ENCODE results near the gene MRPL17.

DNA sequence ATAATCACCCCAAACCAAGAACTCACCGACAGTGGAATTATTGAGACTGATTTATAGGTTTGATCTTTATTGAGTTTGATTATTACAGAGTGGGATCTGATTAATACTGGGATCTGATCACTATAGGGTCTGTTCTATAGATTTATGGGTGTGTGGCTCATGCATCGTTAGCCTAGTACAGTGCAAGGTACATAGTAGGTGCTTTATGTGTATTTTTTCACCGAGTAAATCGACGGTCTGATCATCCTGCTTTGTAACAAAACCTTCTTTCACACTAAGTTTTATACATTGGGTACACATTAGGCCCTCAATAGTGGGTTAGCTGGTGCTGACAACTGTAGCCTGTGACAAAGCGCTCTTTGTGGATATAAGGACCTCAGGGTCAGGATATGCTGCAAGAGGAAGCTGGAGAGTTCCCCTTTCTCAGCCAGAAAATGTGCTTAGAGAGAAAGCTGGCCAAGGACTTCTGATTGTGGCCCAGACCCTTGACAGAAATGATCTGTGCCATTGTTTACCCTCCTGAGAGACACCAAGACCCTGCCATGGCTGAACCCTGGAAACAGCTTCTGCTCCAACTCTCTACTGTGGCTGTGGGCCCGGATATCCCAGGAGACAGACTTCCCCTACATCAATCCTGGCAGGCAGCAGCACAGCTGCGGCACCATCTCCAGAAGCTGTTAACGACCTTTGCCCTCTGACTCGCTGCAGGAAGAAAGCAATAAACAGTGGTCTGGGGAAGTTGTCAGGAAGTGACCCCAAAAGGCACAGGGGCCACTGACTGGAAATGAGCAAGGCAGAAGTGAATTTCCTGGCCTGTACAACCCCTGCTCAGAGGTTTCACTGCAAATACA is 47.8 kb downstream of the MRPL17 start:
- TF ChIP-seq, protein P1, sequence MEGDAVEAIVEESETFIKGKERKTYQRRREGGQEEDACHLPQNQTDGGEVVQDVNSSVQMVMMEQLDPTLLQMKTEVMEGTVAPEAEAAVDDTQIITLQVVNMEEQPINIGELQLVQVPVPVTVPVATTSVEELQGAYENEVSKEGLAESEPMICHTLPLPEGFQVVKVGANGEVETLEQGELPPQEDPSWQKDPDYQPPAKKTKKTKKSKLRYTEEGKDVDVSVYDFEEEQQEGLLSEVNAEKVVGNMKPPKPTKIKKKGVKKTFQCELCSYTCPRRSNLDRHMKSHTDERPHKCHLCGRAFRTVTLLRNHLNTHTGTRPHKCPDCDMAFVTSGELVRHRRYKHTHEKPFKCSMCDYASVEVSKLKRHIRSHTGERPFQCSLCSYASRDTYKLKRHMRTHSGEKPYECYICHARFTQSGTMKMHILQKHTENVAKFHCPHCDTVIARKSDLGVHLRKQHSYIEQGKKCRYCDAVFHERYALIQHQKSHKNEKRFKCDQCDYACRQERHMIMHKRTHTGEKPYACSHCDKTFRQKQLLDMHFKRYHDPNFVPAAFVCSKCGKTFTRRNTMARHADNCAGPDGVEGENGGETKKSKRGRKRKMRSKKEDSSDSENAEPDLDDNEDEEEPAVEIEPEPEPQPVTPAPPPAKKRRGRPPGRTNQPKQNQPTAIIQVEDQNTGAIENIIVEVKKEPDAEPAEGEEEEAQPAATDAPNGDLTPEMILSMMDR (IDR thresholded peaks at IDR 0.05), result no peak
- TF ChIP-seq POLR2A (IDR thresholded peaks at IDR 0.05), result no peak

All from testis (tissue), 2 donors.